Panc1 (cell line): ENCODE data around the gene MRPL43. TPM values are rescaled to one million over a fixed set of nuclear protein-coding genes. Genes with fewer than 3 reads are reported as not detected.

Experiments used
- ATAC-seq: fragments of 200-7000 bp; cut with Tn5 transposase; 2 replicates; pipeline ENCODE4 v1.9.1; 2020; ENCODE audit warnings: mild to moderate bottlenecking, moderate library complexity
- BruUV-seq: library from RNA; stranded (reverse); fragments of 400-500 nt; replicated peaks from 2 replicates; lab custom pipeline; 2021; lab: Mats Ljungman, UMichigan
- CTCF ChIA-PET: fragments of 300-600 bp; sonication (Branson Sonifier 250); formaldehyde crosslinking; loops from one replicate; lab custom pipeline; 2022; ENCODE audit warnings: antibody characterized with exemption; lab: Charles Lee
- POLR2A ChIA-PET: fragments of 300-600 bp; sonication (Branson Sonifier 250); formaldehyde crosslinking; loops from one replicate; lab custom pipeline; 2022; ENCODE audit warnings: antibody characterized with exemption; lab: Charles Lee
- DNase-seq: peaks from one replicate; pipeline ENCODE4 v3.0.0-alpha.2; 2010; ENCODE audit warnings: low read depth, low spot score
- H3K27ac ChIP-seq: 2 replicates; pipeline ENCODE4 v1.5.1; 2011; ENCODE audit warnings: mild to moderate bottlenecking, low read length, inconsistent platforms
- H3K27me3 ChIP-seq: fragments of 200-500 bp; sonication (Bioruptor generic); 2 replicates; pipeline ENCODE4 v1.6.0; 2014; ENCODE audit warnings: low read length, inconsistent platforms; ENCODE audit not compliant: control insufficient read depth, insufficient read depth
- H3K36me3 ChIP-seq: fragments of 200-500 bp; sonication (Bioruptor generic); 2 replicates; pipeline ENCODE4 v1.5.1; 2014; ENCODE audit warnings: inconsistent platforms, mild to moderate bottlenecking, low read length, moderate library complexity; ENCODE audit not compliant: control insufficient read depth, insufficient read depth
- H3K4me1 ChIP-seq: 2 replicates; pipeline ENCODE4 v1.5.1; 2011; ENCODE audit warnings: inconsistent platforms, mild to moderate bottlenecking, low read length, moderate library complexity; ENCODE audit not compliant: control insufficient read depth, insufficient read depth
- H3K4me3 ChIP-seq, 2 experiments: 2 replicates each; pipeline ENCODE4 v1.5.1; 2011 to 2012; ENCODE audit warnings: low read depth in 2 of 2, low read length in 2 of 2, mild to moderate bottlenecking in 2 of 2, inconsistent platforms in 1 of 2, moderate library complexity in 1 of 2
- H3K9me3 ChIP-seq: fragments of 200-500 bp; sonication (Bioruptor generic); 2 replicates; pipeline ENCODE4 v1.5.1; 2014; ENCODE audit warnings: low read depth, mild to moderate bottlenecking, inconsistent platforms, low read length, moderate library complexity; ENCODE audit not compliant: control insufficient read depth, insufficient read depth
- CTCF ChIP-seq: fragments of 450-650 bp; IDR thresholded peaks from 2 replicates; pipeline ENCODE4 v1.5.1; 2017; ENCODE audit warnings: mild to moderate bottlenecking
- POLR2AphosphoS5 ChIP-seq: IDR thresholded peaks from 2 replicates; pipeline ENCODE4 v1.6.1; 2012; ENCODE audit warnings: mild to moderate bottlenecking, low read depth, low read length, moderate library complexity
- REST ChIP-seq, 2 experiments: IDR thresholded peaks; 2 replicates each; pipeline ENCODE4 v1.6.1; 2011 to 2012; ENCODE audit warnings: low read depth in 2 of 2, control low read depth in 1 of 2, low read length in 1 of 2, mild to moderate bottlenecking in 1 of 2, moderate library complexity in 1 of 2; ENCODE audit not compliant: insufficient read depth in 1 of 2
- SIN3A ChIP-seq: IDR thresholded peaks from 2 replicates; pipeline ENCODE4 v1.6.1; 2012; ENCODE audit warnings: low read depth, mild to moderate bottlenecking, low read length, moderate library complexity, borderline replicate concordance; ENCODE audit not compliant: insufficient read depth
- TCF7L2 ChIP-seq: IDR thresholded peaks from 2 replicates; pipeline ENCODE4 v1.6.1; 2011; ENCODE audit warnings: mild to moderate bottlenecking, low read depth, low read length, inconsistent platforms
- in situ Hi-C: cut with HindIII; loops from 2 replicates; pipeline ENCODE4 v1.10.0; 2016; ENCODE audit warnings: low sequenced_read_pairs, low pct_unique_long_range_greater_than_20kb
- intact Hi-C: fragments of 100-400 bp; cut with micrococcal nuclease; formaldehyde crosslinking; loops from one replicate; pipeline ENCODE4 v1.10.0; 2022; ENCODE audit not compliant: unreplicated experiment
- total RNA-seq: library from RNA; stranded (reverse); gene quantifications from one replicate; pipeline ENCODE4 v1.2.1, GENCODE V29; 2021; ENCODE audit not compliant: unreplicated experiment

MRPL43 gene
- total RNA-seq, 1 experiment from 2014 or later, result 108 TPM

GRCh38 chr10:100989088-100989487 lies 1.8 kb upstream of the MRPL43 start:
- in situ Hi-C loops (no loop called here), intact Hi-C loops (no loop called here)
- H3K36me3 ChIP-seq, result peaks cover 26% of the 10 kb centered on the region
- POLR2A ChIA-PET, result no interaction called here
- H3K27ac ChIP-seq, result peak overlapping the region; percentile 95
- peaks cover 32% of the 10 kb centered on the region for H3K4me1 ChIP-seq
- DNase-seq, result no peak
- no peaks in the 10 kb centered on the region for H3K27me3 ChIP-seq
- no peak for ATAC-seq
- H3K9me3 ChIP-seq, result no peaks in the 10 kb centered on the region
- CTCF ChIA-PET, result interaction anchor here (1.4 kb wide), 1 partner anchor 25 kb away, joined by 4 read pairs; no protein-coding TSS in a partner anchor
- H3K4me3 ChIP-seq, result peak overlapping the region; percentile 84 to 98
- TF ChIP-seq SIN3A (no peak), TCF7L2 (no peak), CTCF (no peak), REST (IDR thresholded peaks at IDR 0.05; ENCODE audit: insufficient read depth in 1 of 2, low read depth in 2 of 2, low read length in 1 of 2) (no peak), POLR2AphosphoS5 (no peak)
- no TSS peak for BruUV-seq

GRCh38 chr10:100988166-100988565 lies 869 bp upstream of the MRPL43 start:
- no peaks in the 10 kb centered on the region for H3K9me3 ChIP-seq
- intact Hi-C loops, result no loop called here
- no peak for DNase-seq
- peaks cover 30% of the 10 kb centered on the region for H3K4me1 ChIP-seq
- H3K4me3 ChIP-seq, result peak overlapping the region; percentile 84 to 98
- ChIA-PET CTCF (interaction anchor here (1.4 kb wide), 1 partner anchor 26 kb away, joined by 4 read pairs; no protein-coding TSS in a partner anchor), POLR2A (no interaction called here)
- no peaks in the 10 kb centered on the region for H3K27me3 ChIP-seq
- peak overlapping the region; percentile 95 for H3K27ac ChIP-seq
- in situ Hi-C loops, result no loop called here
- peaks cover 26% of the 10 kb centered on the region for H3K36me3 ChIP-seq
- no TSS peak for BruUV-seq
- no peak for ATAC-seq
- no peak for TF ChIP-seq POLR2AphosphoS5

- H3K36me3 ChIP-seq, result peaks cover 26% of the 10 kb centered on the region
- DNase-seq, result no peak
- ATAC-seq, result peak; percentile 33
- CTCF ChIA-PET, result no interaction called here
- no peaks in the 10 kb centered on the region for H3K9me3 ChIP-seq
- peaks cover 30% of the 10 kb centered on the region for H3K4me1 ChIP-seq
- TF ChIP-seq POLR2AphosphoS5, result no peak
- TF ChIP-seq TCF7L2, result no peak
- H3K27ac ChIP-seq, result peak overlapping the region; percentile 95
- BruUV-seq, result no TSS peak
- intact Hi-C loops, result no loop called here
- POLR2A ChIA-PET, result no interaction called here
- in situ Hi-C loops, result no loop called here
- no peaks in the 10 kb centered on the region for H3K27me3 ChIP-seq
- H3K4me3 ChIP-seq, result peak overlapping the region; percentile 84 to 98
These were observed 370 bp upstream of the MRPL43 start for GRCh38 chr10:100987685-100988049.
